Smooth muscle cell of the pulmonary artery (primary cell): ENCODE results near the gene MYPOP. TPM values are rescaled to one million over a fixed set of nuclear protein-coding genes. Genes with fewer than 3 reads are reported as not detected.

Experiments used
- total RNA-seq: library from RNA; depleted of rRNA; stranded (reverse); fragments of >200 nt; gene quantifications from 2 replicates; pipeline ENCODE4 v1.2.3, GENCODE V29; 2014

Gene MYPOP
- 2.2 and 3.5 TPM in 2 replicates for total RNA-seq

DNA sequence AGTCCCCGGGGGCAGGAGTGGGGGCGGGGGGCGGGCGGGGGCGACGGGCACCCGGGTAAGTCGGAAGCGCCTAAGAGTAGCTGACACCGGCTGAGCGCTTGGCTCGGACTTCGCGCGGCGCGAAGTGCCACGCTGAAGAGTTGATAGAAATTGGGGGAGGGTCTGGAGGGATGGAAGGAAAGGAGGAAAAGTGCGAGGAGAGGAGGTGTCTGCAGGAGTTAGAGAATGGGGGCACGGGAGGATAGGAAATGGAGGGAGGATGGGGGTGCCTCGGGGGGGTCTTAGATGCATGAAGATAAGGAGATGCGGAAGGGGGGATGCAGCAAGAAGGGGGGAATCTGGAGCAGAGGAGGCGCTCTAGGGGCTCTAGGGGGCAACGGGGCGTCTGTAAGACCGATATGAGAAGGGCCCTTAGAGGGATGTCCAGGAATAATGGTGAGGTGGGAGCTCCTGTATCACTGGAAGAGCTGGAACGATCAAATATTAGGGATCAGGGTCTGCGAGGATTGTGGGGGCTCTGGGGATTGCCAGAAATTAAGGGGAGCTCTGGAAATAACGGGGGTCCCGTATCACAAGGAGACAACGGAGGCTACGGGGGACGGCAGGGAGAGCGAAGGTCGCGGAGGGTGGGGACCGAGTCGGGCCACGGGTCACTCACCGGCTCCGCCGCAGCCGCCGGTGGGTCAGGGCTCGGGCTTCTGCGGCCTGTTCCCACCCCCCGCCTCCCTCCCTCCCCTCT, at the start of gene MYPOP:
TSS of gene MYPOP (minus strand) at position 702 of the 739 bp plus-strand sequence. CDS start 840 bp downstream, outside the sequence.

GRCh38 chr19:45913874-45914830, 11.7 kb upstream of the MYPOP start, which contains the start of gene NANOS2:
TSS of gene NANOS2 (minus strand) at chr19:45914778. CDS start at chr19:45914693, 85 bp downstream.

DNA sequence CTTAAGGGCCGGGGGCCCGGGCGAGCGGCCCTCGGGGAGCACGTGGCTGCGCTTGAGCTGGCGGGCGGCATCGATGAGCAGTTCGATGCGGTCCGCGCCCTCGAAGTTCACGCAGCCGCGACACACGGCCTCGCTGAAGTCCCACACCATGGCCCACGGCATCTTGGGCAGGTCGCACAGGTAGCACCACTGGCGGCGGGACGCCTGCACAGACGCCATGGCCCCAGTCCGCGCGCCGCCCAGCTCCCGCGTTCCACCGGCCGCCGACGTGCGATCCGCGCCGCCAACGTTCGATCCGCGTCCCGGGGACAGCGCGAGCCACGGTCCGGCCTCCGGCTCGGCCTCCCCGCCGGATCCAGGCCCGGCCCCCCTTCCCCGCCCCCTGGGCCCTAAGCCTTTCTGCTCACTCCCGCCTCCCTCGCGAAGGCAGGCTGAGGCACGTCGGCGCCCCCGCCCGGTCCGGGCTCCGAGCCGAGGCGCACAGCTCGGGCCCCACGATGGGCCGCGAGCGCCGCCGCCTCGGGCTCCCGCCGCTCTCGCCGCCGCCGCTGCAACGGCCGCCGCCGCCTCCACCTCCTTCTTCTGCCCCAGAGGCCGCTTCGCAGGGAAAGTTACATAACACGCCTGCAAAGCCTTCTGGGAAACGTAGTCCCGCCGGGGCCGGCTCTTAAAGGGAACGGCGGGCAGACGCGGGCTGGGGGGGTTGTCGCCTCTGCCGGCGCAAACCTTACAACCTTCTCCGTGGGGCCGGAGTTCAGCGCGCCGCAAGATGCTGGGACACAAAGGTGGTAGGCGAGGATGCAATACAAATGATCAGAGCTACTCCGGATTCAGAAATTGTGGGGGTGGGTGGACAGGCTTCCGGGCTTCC, 16.6 kb downstream of the MYPOP start, which contains the start of gene IRF2BP1:
TSS of gene IRF2BP1 (minus strand) at position 586 of the 871 bp plus-strand sequence. CDS start at position 219, 367 bp downstream.

DNA sequence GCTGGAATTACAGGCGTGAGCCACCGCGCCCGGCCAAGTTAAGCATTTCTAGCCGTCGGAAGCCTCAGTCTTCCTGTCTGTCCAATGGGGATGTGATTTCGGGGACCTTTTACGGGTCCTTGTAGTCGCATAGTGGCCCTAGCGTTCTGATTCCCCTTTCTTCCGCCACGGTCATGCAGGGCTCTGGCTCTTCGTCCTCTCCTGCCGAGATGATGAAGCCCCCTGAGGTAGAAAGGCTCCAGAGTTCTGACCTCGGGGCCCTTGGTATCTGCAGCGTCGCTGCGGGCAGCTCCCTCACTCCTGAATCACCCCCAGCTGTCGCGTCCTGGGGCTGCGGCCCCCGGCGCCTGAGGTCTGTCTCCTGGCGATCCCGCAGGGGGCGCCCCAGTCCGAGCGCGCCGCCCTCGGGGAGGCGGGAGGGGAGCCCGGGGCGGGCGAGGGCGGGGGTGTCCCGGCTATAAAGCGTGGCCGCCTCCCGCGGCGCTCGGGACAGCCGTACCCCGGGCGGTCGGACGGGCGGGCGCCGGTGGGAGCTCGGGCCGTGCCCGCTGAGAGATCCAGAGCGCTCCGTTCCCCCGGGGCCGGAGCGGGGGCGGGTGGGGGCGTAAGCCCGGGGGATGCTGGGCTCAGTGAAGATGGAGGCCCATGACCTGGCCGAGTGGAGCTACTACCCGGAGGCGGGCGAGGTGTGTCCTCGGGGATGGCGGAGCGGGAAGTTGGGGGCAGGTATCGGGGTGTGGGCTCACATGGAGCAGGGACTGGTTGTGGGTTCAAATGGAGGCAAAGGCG, 38.4 kb downstream of the MYPOP start, which contains the start of gene FOXA3:
TSS of gene FOXA3 (plus strand) at position 487 of the 789 bp plus-strand sequence. CDS start at position 618, 131 bp downstream.

GRCh38 chr19:45862564-45863334, 39.7 kb downstream of the MYPOP start, which contains the start of gene SYMPK:
TSS of gene SYMPK (minus strand) at chr19:45863147. CDS start at chr19:45854495, 8,652 bp downstream.

Other genes with a start within 250 kb of the MYPOP start
- gene GIPR, start 234.4 kb downstream of the MYPOP start, total RNA-seq, result 0.43 and 0.52 TPM in 2 replicates
- 194 and 211 TPM in 2 replicates for gene SNRPD2, start 210.7 kb downstream of the MYPOP start, total RNA-seq
- gene QPCTL, start 209.9 kb downstream of the MYPOP start, total RNA-seq, result 18.1 and 32.5 TPM in 2 replicates
- 6.4 and 6.5 TPM in 2 replicates for gene FBXO46, start 171.7 kb downstream of the MYPOP start, total RNA-seq
- gene MEIOSIN, start 169.2 kb downstream of the MYPOP start, total RNA-seq, result not detected in 2 replicates
- 9.7 and 14.5 TPM in 2 replicates for gene SIX5, start 133.4 kb downstream of the MYPOP start, total RNA-seq
- 79.7 and 85.8 TPM in 2 replicates for gene DMPK, start 120.1 kb downstream of the MYPOP start, total RNA-seq
- gene DMWD, start 109.8 kb downstream of the MYPOP start, total RNA-seq, result 38.6 and 55.9 TPM in 2 replicates
- 0.07 TPM in 2 replicates for gene RSPH6A, start 87.3 kb downstream of the MYPOP start, total RNA-seq
- 45.5 and 57.3 TPM in 2 replicates for gene SYMPK, start 39.5 kb downstream of the MYPOP start, total RNA-seq
- gene FOXA3, start 38.3 kb downstream of the MYPOP start, total RNA-seq, result not detected in 2 replicates
- 24.0 and 30.8 TPM in 2 replicates for gene IRF2BP1, start 16.5 kb downstream of the MYPOP start, total RNA-seq
- not detected in 2 replicates for gene NANOS2, start 12.2 kb upstream of the MYPOP start, total RNA-seq
- 0.20 and 1.1 TPM in 2 replicates for gene NOVA2, start 71.3 kb upstream of the MYPOP start, total RNA-seq
- gene CCDC61, start 92.9 kb upstream of the MYPOP start, total RNA-seq, result 4.5 and 5.9 TPM in 2 replicates
- gene PGLYRP1, start 120.4 kb upstream of the MYPOP start, total RNA-seq, result not detected in 2 replicates
- gene IGFL4, start 138.4 kb upstream of the MYPOP start, total RNA-seq, result 0.13 TPM in 1 of 2 replicates, not detected in the other
- not detected in 2 replicates for gene IGFL3, start 222.1 kb upstream of the MYPOP start, total RNA-seq
- gene IGFL2, start 245.6 kb upstream of the MYPOP start, total RNA-seq, result 0.13 TPM in 1 of 2 replicates, not detected in the other